A673 (cell line): Measurements from ENCODE around the gene DCP1A. TPM values are rescaled to one million over a fixed set of nuclear protein-coding genes. Genes with fewer than 3 reads are reported as not detected.

Source experiments
- BruUV-seq: library from RNA; stranded (reverse); fragments of 400-500 nt; replicated peaks from 2 replicates; lab custom pipeline; 2021; lab: Mats Ljungman, UMichigan
- CTCF ChIA-PET: fragments of 300-600 bp; sonication (Branson Sonifier 250); formaldehyde crosslinking; loops from one replicate; lab custom pipeline; 2022; ENCODE audit warnings: antibody characterized with exemption; lab: Charles Lee
- POLR2A ChIA-PET: fragments of 300-600 bp; sonication (Branson Sonifier 250); formaldehyde crosslinking; loops from one replicate; lab custom pipeline; 2022; ENCODE audit warnings: antibody characterized with exemption; ENCODE audit not compliant: low non-redundant PET; lab: Charles Lee
- DNase-seq: peaks from one replicate; pipeline ENCODE4 v3.0.0-alpha.2; 2015; ENCODE audit warnings: low spot score
- H3K27ac ChIP-seq: fragments of 200-600 bp; sonication (generic); 2 replicates; pipeline ENCODE4 v1.5.1; 2016; ENCODE audit warnings: mixed run types, low read depth, mild to moderate bottlenecking, mixed read lengths, antibody characterized with exemption, low read length; ENCODE audit not compliant: poor library complexity, severe bottlenecking
- H3K27me3 ChIP-seq: fragments of 200-600 bp; sonication (generic); replicated peaks from 2 replicates; pipeline ENCODE4 v1.6.1; 2017; ENCODE audit warnings: mixed run types, low read depth, mild to moderate bottlenecking, mixed read lengths, antibody characterized with exemption, low read length; ENCODE audit not compliant: insufficient read depth, poor library complexity
- H3K36me3 ChIP-seq: fragments of 200-600 bp; sonication (generic); 2 replicates; pipeline ENCODE4 v1.6.1; 2016; ENCODE audit warnings: mixed run types, mild to moderate bottlenecking, mixed read lengths, antibody characterized with exemption, low read length; ENCODE audit not compliant: insufficient read depth, poor library complexity, severe bottlenecking
- H3K4me1 ChIP-seq: fragments of 200-600 bp; sonication (generic); 2 replicates; pipeline ENCODE4 v1.6.1; 2017; ENCODE audit warnings: mixed run types, mild to moderate bottlenecking, mixed read lengths, antibody characterized with exemption, low read length; ENCODE audit not compliant: insufficient read depth, poor library complexity, severe bottlenecking
- H3K4me3 ChIP-seq: fragments of 200-600 bp; sonication (generic); 2 replicates; pipeline ENCODE4 v1.5.1; 2016; ENCODE audit warnings: low read depth, mixed run types, mild to moderate bottlenecking, mixed read lengths, low read length; ENCODE audit not compliant: poor library complexity, severe bottlenecking
- H3K9me3 ChIP-seq: fragments of 200-600 bp; sonication (generic); 2 replicates; pipeline ENCODE4 v1.6.1; 2016; ENCODE audit warnings: mixed run types, low read depth, mild to moderate bottlenecking, mixed read lengths, antibody characterized with exemption, low read length; ENCODE audit not compliant: poor library complexity, severe bottlenecking
- CTCF ChIP-seq: fragments of 300-800, 200-600 bp; sonication (generic); conservative IDR thresholded peaks from 2 replicates; pipeline ENCODE4 v1.5.1; 2017; ENCODE audit warnings: low read depth, mild to moderate bottlenecking, antibody characterized with exemption, low read length, moderate library complexity, mixed read lengths
- EZH2 ChIP-seq: fragments of 200-600 bp; sonication (generic); IDR thresholded peaks from 2 replicates; pipeline ENCODE4 v1.6.1; 2017; ENCODE audit warnings: borderline replicate concordance, low read depth, mild to moderate bottlenecking, mixed read lengths, antibody characterized with exemption, low read length; ENCODE audit not compliant: poor library complexity, severe bottlenecking
- intact Hi-C: fragments of 100-400 bp; cut with micrococcal nuclease; formaldehyde crosslinking; loops from one replicate; pipeline ENCODE4 v1.10.0; 2022; ENCODE audit not compliant: unreplicated experiment
- total RNA-seq: library from RNA; stranded (reverse); gene quantifications from 2 replicates; pipeline ENCODE4 v1.2.3, GENCODE V29; 2021

The DCP1A gene
- total RNA-seq, 1 experiment from 2014 or later: 13.1 TPM

DNA sequence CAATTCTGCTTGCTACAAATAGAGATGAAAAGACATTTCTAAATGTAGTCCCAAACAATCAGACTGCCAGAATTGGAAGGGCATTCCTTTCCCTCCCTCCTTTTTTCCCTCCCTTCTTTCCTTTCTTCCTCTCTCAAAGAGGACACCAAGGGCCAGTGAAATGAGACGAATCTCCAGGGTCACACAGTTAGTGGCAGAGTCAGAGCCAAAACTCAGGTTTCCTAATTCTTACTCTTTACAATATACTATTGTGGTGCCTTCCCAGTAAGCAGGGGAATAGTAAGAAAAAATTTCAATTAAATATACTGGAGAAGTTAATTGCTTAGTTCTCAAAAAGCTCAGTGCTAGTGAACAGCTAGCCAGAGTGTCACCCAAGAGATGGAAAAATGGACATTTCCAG is 33.0 kb upstream of the DCP1A start:
- H3K27ac ChIP-seq: no peak overlapping the region
- DNase-seq: no peak
- H3K9me3 ChIP-seq: no peaks in the 10 kb centered on the region
- no peak overlapping the region for H3K4me3 ChIP-seq
- no peaks in the 10 kb centered on the region for H3K4me1 ChIP-seq
- H3K27me3 ChIP-seq: no peaks in the 10 kb centered on the region
- POLR2A ChIA-PET: no interaction called here
- CTCF ChIA-PET: no interaction called here
- H3K36me3 ChIP-seq: no peaks in the 10 kb centered on the region
- BruUV-seq: no TSS peak
- TF ChIP-seq CTCF (no peak), EZH2 (no peak)
- intact Hi-C loops: no loop called here

GRCh38 chr3:53379898-53380297 is 32.6 kb upstream of the DCP1A start:
- no peak for TF ChIP-seq CTCF
- no peak for TF ChIP-seq EZH2
- Histone ChIP-seq H3K36me3 (no peaks in the 10 kb centered on the region), H3K9me3 (no peaks in the 10 kb centered on the region), H3K4me1 (no peaks in the 10 kb centered on the region), H3K27me3 (no peaks in the 10 kb centered on the region), H3K4me3 (no peak overlapping the region), H3K27ac (no peak overlapping the region)
- no peak for DNase-seq
- no TSS peak for BruUV-seq
- intact Hi-C loops: no loop called here
- ChIA-PET CTCF (no interaction called here), POLR2A (no interaction called here)

DNA sequence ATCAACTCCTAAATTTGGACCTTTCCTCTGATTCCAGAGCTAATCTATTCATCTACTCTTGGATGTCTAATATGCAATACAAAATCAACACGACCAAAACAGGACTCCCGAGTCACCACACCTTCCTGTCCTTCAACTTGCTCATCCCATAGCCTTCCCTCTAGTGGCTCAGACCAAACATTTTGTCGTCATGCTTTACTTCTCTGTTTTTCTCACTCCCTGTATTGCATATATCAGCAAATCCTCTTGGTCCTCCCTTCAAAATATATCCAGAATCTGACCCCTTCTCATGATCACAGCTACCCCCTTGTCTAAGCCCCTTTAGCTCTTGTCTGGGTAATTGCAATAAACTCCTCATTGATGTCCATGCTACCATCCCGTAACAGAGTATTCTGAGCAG is 30.5 kb upstream of the DCP1A start:
- Histone ChIP-seq H3K36me3 (no peaks in the 10 kb centered on the region), H3K4me1 (no peaks in the 10 kb centered on the region), H3K4me3 (no peak overlapping the region), H3K27me3 (no peaks in the 10 kb centered on the region), H3K9me3 (no peaks in the 10 kb centered on the region), H3K27ac (no peak overlapping the region)
- no peak for TF ChIP-seq CTCF
- TF ChIP-seq EZH2: no peak
- ChIA-PET CTCF (no interaction called here), POLR2A (interaction anchor here (0.6 kb wide), 1 partner anchor 189 kb away, joined by 3 read pairs; no protein-coding TSS in a partner anchor)
- no peak for DNase-seq
- intact Hi-C loops: no loop called here
- BruUV-seq: no TSS peak
